PFSK-1 (cell line): Measurements from ENCODE around the gene KHSRP.

Experiments
- POLR2AphosphoS5 ChIP-seq: IDR thresholded peaks from 2 replicates; pipeline ENCODE4 v1.6.1; 2012; ENCODE audit warnings: low read depth, mild to moderate bottlenecking, control low read depth, low read length, moderate library complexity
- SIN3A ChIP-seq: IDR thresholded peaks from 2 replicates; pipeline ENCODE4 v1.6.1; 2012; ENCODE audit warnings: mild to moderate bottlenecking, low read length, moderate library complexity, borderline replicate concordance; ENCODE audit not compliant: insufficient read depth
- TAF1 ChIP-seq: IDR thresholded peaks from 2 replicates; pipeline ENCODE4 v1.6.1; 2012; ENCODE audit warnings: low read length, control low read depth, borderline replicate concordance; ENCODE audit not compliant: insufficient read depth
- TF ChIP-seq, protein P1 (sequence below), 2 experiments: IDR thresholded peaks; 2 replicates each; pipeline versions ENCODE4 v1.6.1 to v1.8.0; 2011 to 2012; ENCODE audit warnings: low read depth in 2 of 2, low read length in 2 of 2, control low read depth in 1 of 2, inconsistent platforms in 1 of 2, mild to moderate bottlenecking in 1 of 2, moderate library complexity in 1 of 2; ENCODE audit not compliant: insufficient read depth in 1 of 2

DNA sequence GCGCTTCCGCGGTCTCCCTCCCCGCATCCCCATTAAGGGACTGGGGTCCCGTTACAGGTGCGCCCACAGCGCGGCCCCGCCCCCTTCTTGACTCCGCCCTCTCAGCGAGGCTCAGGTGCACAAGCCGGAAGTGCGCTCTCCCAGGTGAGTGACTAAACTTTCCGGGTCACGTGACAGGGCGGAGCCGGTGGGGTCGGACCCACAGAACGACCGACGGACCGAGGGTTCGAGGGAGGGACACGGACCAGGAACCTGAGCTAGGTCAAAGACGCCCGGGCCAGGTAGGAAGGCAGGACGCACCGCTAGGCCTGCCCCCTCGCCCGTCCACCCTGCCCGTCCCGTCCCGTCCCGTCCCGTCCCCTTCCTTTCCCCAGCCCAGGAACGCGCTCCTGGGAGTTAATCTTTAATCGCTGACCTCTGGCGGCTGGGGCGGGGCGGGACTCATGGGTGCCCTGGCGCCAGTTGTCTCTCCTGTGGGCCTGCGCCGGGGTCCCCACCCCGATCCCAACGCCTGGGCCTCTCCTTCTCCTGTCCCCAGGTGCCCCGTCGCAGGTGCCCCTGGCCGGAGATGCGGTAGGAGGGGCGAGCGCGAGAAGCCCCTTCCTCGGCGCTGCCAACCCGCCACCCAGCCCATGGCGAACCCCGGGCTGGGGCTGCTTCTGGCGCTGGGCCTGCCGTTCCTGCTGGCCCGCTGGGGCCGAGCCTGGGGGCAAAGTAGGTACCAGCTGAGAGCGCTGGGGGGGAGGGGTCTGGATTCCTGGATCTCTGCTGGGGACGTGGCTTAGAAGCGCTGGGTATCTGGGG, 39.7 kb upstream of the KHSRP start, which contains the start of gene CRB3:
- TF ChIP-seq, protein P1, sequence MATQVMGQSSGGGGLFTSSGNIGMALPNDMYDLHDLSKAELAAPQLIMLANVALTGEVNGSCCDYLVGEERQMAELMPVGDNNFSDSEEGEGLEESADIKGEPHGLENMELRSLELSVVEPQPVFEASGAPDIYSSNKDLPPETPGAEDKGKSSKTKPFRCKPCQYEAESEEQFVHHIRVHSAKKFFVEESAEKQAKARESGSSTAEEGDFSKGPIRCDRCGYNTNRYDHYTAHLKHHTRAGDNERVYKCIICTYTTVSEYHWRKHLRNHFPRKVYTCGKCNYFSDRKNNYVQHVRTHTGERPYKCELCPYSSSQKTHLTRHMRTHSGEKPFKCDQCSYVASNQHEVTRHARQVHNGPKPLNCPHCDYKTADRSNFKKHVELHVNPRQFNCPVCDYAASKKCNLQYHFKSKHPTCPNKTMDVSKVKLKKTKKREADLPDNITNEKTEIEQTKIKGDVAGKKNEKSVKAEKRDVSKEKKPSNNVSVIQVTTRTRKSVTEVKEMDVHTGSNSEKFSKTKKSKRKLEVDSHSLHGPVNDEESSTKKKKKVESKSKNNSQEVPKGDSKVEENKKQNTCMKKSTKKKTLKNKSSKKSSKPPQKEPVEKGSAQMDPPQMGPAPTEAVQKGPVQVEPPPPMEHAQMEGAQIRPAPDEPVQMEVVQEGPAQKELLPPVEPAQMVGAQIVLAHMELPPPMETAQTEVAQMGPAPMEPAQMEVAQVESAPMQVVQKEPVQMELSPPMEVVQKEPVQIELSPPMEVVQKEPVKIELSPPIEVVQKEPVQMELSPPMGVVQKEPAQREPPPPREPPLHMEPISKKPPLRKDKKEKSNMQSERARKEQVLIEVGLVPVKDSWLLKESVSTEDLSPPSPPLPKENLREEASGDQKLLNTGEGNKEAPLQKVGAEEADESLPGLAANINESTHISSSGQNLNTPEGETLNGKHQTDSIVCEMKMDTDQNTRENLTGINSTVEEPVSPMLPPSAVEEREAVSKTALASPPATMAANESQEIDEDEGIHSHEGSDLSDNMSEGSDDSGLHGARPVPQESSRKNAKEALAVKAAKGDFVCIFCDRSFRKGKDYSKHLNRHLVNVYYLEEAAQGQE (IDR thresholded peaks at IDR 0.05; ENCODE audit: insufficient read depth in 1 of 2, low read depth in 2 of 2, low read length in 2 of 2): no peak
- no peak for TF ChIP-seq POLR2AphosphoS5
- TF ChIP-seq TAF1: no peak
- TF ChIP-seq SIN3A: no peak
